Raji (cell line): ENCODE results near the gene CPED1.

Experiments used
- POLR2A ChIP-seq: IDR thresholded peaks from 2 replicates; pipeline ENCODE4 v1.6.1; 2011; ENCODE audit warnings: low read depth, low read length, control low read depth; ENCODE audit not compliant: insufficient read depth

Gene CPED1

DNA sequence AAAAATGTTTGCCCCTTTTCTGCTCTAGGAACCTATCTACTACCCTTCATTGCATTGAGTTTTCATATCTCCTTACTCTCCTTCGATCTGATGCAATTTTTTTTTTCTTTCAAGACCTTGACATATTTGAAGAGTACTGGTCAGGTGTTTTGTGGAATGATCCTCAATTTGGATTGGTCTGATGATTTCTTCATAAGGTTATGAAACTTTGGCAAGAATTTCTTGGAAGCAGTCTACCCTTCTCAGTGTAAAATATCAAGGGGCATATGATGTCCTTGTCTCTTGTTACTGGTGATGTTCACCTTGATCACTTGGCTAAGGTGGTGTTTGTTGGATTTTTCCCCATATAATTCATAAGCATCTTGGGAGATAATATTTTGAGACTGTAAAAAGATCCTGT lies 64.7 kb downstream of the CPED1 start:
- TF ChIP-seq POLR2A: no peak

GRCh38 chr7:121054925-121055324 lies 66.4 kb downstream of the CPED1 start:
- no peak for TF ChIP-seq POLR2A

DNA sequence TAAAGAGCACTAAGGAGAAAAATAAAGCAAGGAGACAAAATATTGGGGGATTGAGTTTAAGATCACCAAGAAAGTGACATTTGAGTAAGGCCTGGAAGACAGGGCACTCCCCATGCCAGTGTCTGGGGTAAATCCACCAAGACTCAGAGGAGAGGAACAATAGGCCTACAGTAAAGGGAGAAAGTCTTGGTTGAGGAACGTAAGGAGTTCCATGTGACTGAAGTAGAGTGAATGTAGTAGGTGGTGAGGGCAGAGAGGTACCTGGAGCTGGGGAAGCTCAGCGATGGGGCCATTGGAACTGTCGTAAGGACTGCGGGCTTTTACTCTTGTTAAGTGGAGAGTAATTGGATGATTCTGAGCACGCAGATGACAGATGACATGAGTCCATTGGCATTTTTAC lies 69.4 kb downstream of the CPED1 start:
- TF ChIP-seq POLR2A: no peak

- no peak for TF ChIP-seq POLR2A
These were observed 70.5 kb downstream of the CPED1 start for GRCh38 chr7:121058975-121059374.

- no peak for TF ChIP-seq POLR2A
These were observed 73.4 kb downstream of the CPED1 start for GRCh38 chr7:121061677-121062582.

DNA sequence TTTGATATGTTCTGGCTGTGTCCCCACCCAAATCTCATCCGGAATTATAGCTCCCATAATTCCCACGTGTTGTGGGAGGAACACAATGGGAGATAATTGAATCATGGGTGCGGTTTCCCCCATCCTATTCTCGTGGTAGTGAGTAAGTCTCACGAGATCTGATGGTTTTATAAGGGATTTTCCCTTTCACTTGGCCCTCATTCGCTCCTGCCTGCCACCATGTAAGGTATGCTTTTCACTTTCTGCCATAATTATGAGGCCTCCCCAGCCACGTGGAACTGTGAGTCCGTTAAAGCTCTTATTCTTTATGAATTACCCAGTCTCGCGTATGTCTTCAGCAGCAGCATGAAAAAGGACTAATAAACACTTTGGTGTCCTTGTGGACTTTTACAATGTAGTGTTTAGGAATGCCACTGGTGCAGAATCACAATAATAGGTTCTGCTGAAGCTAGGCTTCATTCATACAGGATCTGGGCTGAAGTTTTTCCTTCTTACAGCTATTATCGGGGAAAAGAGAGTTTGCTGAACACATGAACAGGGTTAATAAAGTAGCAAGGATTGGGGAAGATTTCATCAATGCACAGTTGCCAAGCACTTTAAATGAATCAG lies 74.3 kb downstream of the CPED1 start:
- no peak for TF ChIP-seq POLR2A

GRCh38 chr7:121069346-121070100 lies 81.0 kb downstream of the CPED1 start:
- TF ChIP-seq POLR2A: no peak

DNA sequence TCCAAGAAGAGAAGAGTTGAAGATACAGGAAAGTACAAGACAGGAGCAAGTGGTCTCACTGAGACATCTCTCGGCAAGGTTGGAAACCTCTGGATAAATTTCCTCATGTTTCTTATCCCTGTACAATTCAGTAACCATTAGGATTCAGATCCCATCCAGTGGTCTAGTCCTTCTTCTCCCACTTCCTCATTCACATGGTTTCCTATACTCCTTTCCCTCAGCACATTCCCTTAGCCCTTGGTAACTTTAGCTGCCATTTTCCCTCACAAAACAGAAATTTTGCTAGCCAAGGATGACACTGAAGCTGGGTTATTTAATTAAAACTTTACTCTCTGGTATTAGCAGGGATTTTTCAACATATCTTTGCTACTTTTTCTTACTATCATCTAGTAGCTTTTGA lies 82.6 kb downstream of the CPED1 start:
- TF ChIP-seq POLR2A: no peak

DNA sequence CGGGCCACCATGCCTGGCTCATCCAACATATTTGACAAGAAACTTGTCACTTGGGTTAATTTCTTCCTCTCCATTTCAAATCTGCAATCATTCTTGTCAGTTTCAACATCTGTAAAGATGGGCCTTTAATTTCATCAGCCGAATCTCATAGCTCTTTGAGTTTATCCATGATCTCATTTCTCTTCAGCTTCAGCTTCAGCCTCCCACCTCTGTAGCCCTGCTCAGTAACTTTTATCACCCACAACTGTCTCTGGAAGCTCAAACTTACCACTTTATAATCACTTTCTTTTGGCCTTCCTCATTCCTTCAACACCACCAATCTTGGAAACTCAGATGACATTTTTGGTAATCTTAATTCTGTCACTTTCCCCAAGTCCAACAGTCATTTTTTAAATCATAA lies 83.2 kb downstream of the CPED1 start:
- no peak for TF ChIP-seq POLR2A

DNA sequence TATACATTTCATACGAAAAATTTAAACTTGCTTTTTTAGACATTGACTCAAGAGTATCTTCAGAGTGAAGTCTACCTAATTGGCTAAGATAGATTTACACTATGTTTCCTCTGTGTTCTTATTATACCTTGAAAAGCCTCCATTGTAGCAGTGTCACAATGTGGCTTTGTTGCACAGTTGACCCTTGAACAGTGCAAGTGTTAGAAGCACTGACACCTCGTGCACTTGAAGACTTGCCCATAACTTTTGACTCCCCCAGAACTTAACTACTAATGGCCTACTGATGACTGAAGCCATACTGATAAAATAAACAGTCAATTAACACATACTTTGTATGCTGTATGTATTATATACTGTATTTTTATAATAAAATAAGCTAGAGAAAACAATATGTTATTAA lies 84.3 kb downstream of the CPED1 start:
- no peak for TF ChIP-seq POLR2A

DNA sequence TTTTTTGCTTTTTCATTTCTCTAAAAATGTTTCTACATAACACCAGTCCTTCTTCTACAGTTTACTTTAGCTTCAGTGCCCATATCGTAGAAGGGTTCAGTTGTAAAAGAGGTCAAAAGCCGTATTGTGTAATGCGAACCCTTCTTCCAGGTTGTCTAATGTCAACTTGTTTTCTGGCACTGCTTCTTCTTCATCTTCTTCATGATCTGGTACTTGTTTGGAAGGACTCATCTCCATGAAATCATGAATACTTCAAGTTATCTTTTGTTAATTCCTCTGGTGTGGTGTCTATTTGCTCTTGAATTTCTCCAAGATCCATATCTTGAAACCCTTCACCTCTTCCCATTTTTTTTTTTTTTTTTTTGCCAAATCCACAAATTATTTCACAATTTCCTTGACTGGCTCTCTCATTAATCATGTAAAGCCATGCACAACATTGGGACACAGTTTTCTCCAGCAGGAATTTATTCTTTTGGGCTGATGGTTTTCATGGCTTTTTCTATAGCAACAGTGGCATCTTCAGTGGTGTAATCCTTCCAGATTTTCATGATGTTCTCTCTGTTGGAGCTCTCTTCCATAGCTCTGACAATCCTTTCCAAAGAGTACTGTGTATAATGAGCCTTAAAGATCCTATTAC lies 85.1 kb downstream of the CPED1 start:
- no peak for TF ChIP-seq POLR2A

DNA sequence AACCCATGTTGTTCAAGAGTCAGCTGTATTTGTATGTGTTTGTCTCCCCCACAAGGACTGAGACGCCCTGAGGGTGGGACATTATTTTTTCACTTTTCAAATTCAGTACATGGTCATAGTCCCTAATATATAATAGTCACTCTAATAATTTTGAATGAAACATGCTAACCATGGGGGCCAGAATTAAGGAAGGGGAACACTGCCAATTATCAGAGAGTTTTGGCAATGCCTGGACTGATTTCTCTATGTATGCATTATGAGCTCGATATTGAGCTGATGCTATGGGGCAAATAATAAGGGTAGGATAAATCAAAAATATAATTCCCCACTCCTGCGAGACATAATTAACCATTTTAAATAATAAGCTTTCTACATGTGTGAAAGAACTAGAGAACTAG lies 87.4 kb downstream of the CPED1 start:
- TF ChIP-seq POLR2A: no peak

DNA sequence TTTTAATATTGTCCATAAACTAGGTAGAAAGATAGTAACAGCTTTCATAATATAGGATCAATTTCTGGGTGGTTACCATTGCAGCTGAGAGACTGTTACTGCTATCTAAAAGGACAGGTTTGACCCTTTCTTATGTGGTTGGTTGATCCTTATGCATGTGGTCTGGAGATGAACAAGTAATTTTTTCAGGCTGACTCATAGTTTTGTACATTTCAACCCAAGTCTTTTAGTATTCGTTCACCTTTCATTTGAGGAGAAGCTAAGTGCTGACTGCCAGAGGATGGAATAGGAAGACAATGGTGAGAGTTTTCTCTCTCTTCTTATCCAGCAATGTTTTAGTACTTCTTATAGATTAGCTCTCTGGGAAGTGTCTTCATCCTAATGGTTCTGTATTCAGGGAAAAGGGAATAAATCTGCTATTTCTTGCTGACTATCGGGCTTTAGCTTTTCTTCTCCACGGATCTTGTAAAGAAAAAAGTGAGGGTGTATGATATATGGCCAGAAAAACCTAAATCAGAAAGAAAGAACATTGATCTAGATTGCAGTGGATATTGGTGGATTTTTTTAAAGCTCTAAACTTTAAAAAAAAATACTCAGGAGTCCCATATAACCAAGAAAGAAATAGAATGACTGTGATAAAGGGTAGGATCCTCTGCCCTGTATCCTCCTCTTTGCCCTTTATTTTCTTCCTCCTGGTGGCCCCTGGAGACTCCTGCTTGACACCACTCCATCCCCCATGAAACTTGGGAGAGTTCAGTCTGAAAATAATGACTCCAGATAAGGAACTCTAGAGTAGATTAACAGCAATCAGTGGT lies 88.0 kb downstream of the CPED1 start:
- no peak for TF ChIP-seq POLR2A

DNA sequence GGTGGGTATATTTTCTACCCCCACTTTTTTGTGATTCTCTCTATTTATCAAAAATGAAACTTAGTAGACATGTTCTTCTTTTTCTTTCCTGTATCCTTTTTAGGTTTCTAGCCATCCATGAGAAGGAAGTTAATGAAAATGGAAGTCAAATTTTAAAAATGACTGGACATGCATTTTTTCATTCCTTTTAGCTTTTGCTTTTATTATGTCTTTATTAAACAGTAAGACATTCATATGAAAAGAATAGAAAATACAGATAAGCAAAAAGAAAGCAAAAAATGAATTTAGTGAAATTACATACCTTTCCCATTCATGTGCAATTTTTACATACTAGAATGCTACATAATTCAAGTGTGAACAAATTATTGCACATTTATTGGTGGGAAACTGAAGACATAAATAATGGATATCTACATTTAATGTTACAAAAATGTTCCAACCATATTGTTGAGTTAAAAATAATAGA lies 88.7 kb downstream of the CPED1 start:
- TF ChIP-seq POLR2A: no peak
